ENCODE measurements around the gene ACOX1. TPM values are rescaled to one million over a fixed set of nuclear protein-coding genes. Genes with fewer than 3 reads are reported as not detected.

Gene ACOX1
- total RNA-seq, 8 experiments from 2014 or later = 14.6 to 106 (median 32.4) TPM

- ATAC-seq (replicated peaks in 6 of 8) = no peak
- H3K27ac ChIP-seq = no peak overlapping the region
- H3K4me1 ChIP-seq (replicated peaks in 1 of 2) = no peaks in the 10 kb centered on the region
- WGBS, 10 experiments = 40 to 92% (median 89%) methylated on average over 1 to 11 of the region's 39 CpGs; no CpG with 5 or more reads in 7 of the 10 experiments
- in situ Hi-C loops (cut with MboI; ENCODE audit: low pct_unique_long_range_greater_than_20kb in 2 of 9, low sequenced_read_pairs in 9 of 9, unreplicated experiment in 9 of 9) = loop anchor here in 4 of 9 experiments (25.0 kb wide), 1 partner anchor 280 kb away; no protein-coding TSS in a partner anchor
- no peak overlapping the region for H3K4me3 ChIP-seq
These were observed 28.3 kb upstream of the ACOX1 start for GRCh38 chr17:76007131-76007849.

GRCh38 chr17:76005263-76006149 lies 26.5 kb upstream of the ACOX1 start:
- WGBS, 10 experiments = 0 to 72% (median 62%) methylated on average over 1 to 10 of the region's 16 CpGs; no CpG with 5 or more reads in 4 of the 10 experiments
- Histone ChIP-seq H3K27ac (no peak overlapping the region), H3K4me3 (no peak overlapping the region), H3K4me1 (replicated peaks in 1 of 2) (peaks cover 0 to 2% of the 10 kb centered on the region in 2 donors)
- in situ Hi-C loops (cut with MboI; ENCODE audit: low pct_unique_long_range_greater_than_20kb in 2 of 9, low sequenced_read_pairs in 9 of 9, unreplicated experiment in 9 of 9) = loop anchor here in 4 of 9 experiments (25.0 kb wide), 1 partner anchor 282 kb away; no protein-coding TSS in a partner anchor
- ATAC-seq (replicated peaks in 6 of 8) = peak; percentile 46 to 89 (median 65)

GRCh38 chr17:76004750-76005262 lies 25.8 kb upstream of the ACOX1 start:
- in situ Hi-C loops (cut with MboI; ENCODE audit: low pct_unique_long_range_greater_than_20kb in 2 of 9, low sequenced_read_pairs in 9 of 9, unreplicated experiment in 9 of 9) = loop anchor here in 4 of 9 experiments (25.0 kb wide), 1 partner anchor 282 kb away; no protein-coding TSS in a partner anchor
- no peak overlapping the region for H3K27ac ChIP-seq
- peak in 1 of 8 experiments; percentile 37 for ATAC-seq (replicated peaks in 6 of 8)
- peaks cover 0 to 7% of the 10 kb centered on the region in 2 donors for H3K4me1 ChIP-seq (replicated peaks in 1 of 2)
- no peak overlapping the region for H3K4me3 ChIP-seq
- WGBS, 10 experiments = 60 to 83% (median 80%) methylated on average over 1 to 4 of the region's 8 CpGs; no CpG with 5 or more reads in 6 of the 10 experiments

GRCh38 chr17:76003915-76004314 lies 24.9 kb upstream of the ACOX1 start:
- WGBS, 10 experiments = 49 to 100% (median 80%) methylated on average over 1 to 4 of the region's 6 CpGs; no CpG with 5 or more reads in 6 of the 10 experiments
- in situ Hi-C loops (cut with MboI; ENCODE audit: low pct_unique_long_range_greater_than_20kb in 2 of 9, low sequenced_read_pairs in 9 of 9, unreplicated experiment in 9 of 9) = loop anchor here in 4 of 9 experiments (25.0 kb wide), 1 partner anchor 283 kb away; no protein-coding TSS in a partner anchor
- H3K4me3 ChIP-seq = no peak overlapping the region
- no peak for ATAC-seq (replicated peaks in 6 of 8)
- H3K27ac ChIP-seq = no peak overlapping the region
- peaks cover 0 to 7% of the 10 kb centered on the region in 2 donors for H3K4me1 ChIP-seq (replicated peaks in 1 of 2)

GRCh38 chr17:76002100-76002499 lies 23.1 kb upstream of the ACOX1 start:
- WGBS, 10 experiments = 80 to 97% (median 90%) methylated on average over 1 to 7 of the region's 12 CpGs; no CpG with 5 or more reads in 7 of the 10 experiments
- in situ Hi-C loops (cut with MboI; ENCODE audit: low pct_unique_long_range_greater_than_20kb in 2 of 9, low sequenced_read_pairs in 9 of 9, unreplicated experiment in 9 of 9) = loop anchor here in 4 of 9 experiments (25.0 kb wide), 1 partner anchor 285 kb away; no protein-coding TSS in a partner anchor

DNA sequence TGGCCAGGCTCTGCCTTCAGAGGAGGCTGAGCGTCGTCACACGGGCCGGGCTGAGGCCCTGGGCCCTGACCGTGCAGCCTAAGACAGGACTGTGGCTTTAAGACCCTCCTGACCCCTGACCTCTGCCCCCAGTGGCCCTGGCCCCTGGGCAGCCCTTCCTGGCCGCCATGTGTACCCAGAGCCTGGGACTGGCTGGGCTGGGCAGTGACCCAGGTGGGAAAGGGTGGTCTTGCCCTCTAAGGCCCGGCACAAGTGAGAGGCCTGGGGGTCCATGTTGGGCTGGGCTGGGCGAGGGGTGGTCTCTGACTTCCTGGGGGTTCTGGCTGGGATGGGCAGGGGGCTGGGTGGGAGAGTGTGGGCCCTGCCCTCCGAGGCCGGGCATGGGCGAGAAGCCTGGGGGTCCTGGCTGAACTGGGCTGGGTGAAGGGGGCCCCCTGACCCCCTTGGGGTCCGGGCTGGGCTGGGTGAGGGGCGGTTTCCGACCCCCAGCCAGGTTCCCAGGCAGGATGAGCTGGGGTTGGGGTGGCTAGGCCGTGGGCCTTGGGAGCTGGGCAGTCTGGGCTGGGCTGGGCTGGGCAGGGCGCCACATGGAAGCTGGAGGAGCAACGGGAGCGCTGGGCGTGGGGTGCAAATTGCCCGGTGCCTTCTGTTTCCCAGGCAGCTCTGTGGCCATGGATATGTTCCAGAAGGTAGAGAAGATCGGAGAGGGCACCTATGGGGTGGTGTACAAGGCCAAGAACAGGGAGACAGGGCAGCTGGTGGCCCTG lies 22.0 kb upstream of the ACOX1 start, which contains the start of gene CDK3:
CDK3 (plus strand) TSS at position 101 of the 767 bp plus-strand sequence; CDS start at position 672, 571 bp downstream.
- ATAC-seq (replicated peaks in 6 of 8) = peak in 6 of 8 experiments; percentile 4 to 28 (median 17)
- 83% methylated on average over 1 of the region's 21 CpGs; no CpG with 5 or more reads in 9 of the 10 experiments for WGBS, 10 experiments
- H3K4me1 ChIP-seq (replicated peaks in 1 of 2) = peaks cover 0 to 7% of the 10 kb centered on the region in 2 donors
- in situ Hi-C loops (cut with MboI; ENCODE audit: low pct_unique_long_range_greater_than_20kb in 2 of 9, low sequenced_read_pairs in 9 of 9, unreplicated experiment in 9 of 9) = loop anchor here in 4 of 9 experiments (25.0 kb wide), 1 partner anchor 286 kb away; no protein-coding TSS in a partner anchor
- no peak within 1 kb of the TSS for H3K27ac ChIP-seq
- no peak within 1 kb of the TSS for H3K4me3 ChIP-seq

More at GRCh38 chr17:76002100-76002499, 23.1 kb upstream of the ACOX1 start:
- H3K4me3 ChIP-seq = no peak overlapping the region
- ATAC-seq (replicated peaks in 6 of 8) = no peak
- H3K4me1 ChIP-seq (replicated peaks in 1 of 2) = peaks cover 0 to 7% of the 10 kb centered on the region in 2 donors
- no peak overlapping the region for H3K27ac ChIP-seq

- 81 to 91% (median 85%) methylated on average over 5 to 9 of the region's 31 CpGs; no CpG with 5 or more reads in 7 of the 10 experiments for whole genome bisulfite sequencing, 10 experiments
- Histone ChIP-seq H3K4me1 (replicated peaks in 1 of 2) (peaks cover 0 to 7% of the 10 kb centered on the region in 2 donors), H3K4me3 (no peak overlapping the region), H3K27ac (no peak overlapping the region)
- in situ Hi-C loops (cut with MboI; ENCODE audit: low pct_unique_long_range_greater_than_20kb in 2 of 9, low sequenced_read_pairs in 9 of 9, unreplicated experiment in 9 of 9) = loop anchor here in 4 of 9 experiments (25.0 kb wide), 1 partner anchor 287 kb away; no protein-coding TSS in a partner anchor
- ATAC-seq (replicated peaks in 6 of 8) = peak; percentile 30 to 83 (median 64)
These were observed 21.2 kb upstream of the ACOX1 start for GRCh38 chr17:76000016-76000754.

- H3K4me1 ChIP-seq (replicated peaks in 1 of 2) = peaks cover 0 to 7% of the 10 kb centered on the region in 2 donors
- in situ Hi-C loops (cut with MboI; ENCODE audit: low pct_unique_long_range_greater_than_20kb in 2 of 9, low sequenced_read_pairs in 9 of 9, unreplicated experiment in 9 of 9) = no loop called here
- no peak overlapping the region for H3K27ac ChIP-seq
- no peak overlapping the region for H3K4me3 ChIP-seq
- ATAC-seq (replicated peaks in 6 of 8) = peak in 2 of 8 experiments; percentile 10 to 13
- WGBS, 10 experiments = 70 to 100% (median 95%) methylated on average over 1 to 9 of the region's 9 CpGs; no CpG with 5 or more reads in 1 of the 10 experiments
These were observed 19.4 kb upstream of the ACOX1 start for GRCh38 chr17:75998327-75998795.

DNA sequence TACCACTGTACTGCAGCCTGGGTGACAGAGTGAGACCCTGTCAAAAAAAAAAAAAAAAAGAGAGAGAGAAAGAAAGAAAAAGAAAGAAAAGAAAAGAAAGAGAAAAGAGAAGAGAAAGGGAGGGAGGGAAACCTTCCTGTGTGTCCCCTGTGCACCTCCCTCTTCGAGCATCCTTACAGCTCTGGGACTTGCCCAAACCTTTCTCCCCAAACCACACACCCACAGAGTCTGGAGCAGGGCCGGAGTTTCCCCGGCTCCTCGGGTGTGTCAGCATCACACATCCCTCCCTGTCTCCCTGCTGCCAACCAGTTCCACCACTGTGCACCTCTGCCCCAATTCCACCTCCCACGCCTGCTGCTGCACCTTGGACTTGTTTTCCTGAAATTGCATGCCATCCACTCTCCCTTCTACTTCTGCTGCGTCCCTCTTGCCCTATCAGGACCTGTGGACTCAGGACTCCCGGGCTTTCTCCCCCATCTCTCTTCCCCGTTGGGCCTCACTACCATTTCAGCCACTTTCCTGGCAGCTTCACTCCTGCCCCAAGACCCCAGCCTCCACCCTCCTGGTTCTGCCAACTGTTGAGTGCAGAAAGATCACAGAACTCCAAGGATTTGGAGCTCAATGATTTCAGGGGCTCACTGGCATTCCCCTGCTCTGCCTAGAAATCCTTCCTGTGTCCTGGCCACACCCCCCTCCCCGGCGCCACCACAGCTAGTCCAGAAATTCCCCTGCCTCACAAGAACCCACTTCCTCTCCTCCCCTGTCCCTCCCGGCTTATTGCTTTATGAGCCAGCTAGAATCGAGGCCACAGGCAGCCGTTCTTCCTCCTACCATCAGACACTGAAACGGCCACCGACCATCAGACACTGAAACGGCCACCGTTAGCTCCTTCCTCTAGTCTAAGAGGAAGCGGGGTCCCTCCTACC lies 18.0 kb upstream of the ACOX1 start:
- in situ Hi-C loops (cut with MboI; ENCODE audit: low pct_unique_long_range_greater_than_20kb in 2 of 9, low sequenced_read_pairs in 9 of 9, unreplicated experiment in 9 of 9) = no loop called here
- peak in 3 of 8 experiments; percentile 22 to 77 (median 69) for ATAC-seq (replicated peaks in 6 of 8)
- 6 to 80% (median 63%) methylated on average over 1 to 11 of the region's 18 CpGs; no CpG with 5 or more reads in 1 of the 10 experiments for WGBS, 10 experiments

DNA sequence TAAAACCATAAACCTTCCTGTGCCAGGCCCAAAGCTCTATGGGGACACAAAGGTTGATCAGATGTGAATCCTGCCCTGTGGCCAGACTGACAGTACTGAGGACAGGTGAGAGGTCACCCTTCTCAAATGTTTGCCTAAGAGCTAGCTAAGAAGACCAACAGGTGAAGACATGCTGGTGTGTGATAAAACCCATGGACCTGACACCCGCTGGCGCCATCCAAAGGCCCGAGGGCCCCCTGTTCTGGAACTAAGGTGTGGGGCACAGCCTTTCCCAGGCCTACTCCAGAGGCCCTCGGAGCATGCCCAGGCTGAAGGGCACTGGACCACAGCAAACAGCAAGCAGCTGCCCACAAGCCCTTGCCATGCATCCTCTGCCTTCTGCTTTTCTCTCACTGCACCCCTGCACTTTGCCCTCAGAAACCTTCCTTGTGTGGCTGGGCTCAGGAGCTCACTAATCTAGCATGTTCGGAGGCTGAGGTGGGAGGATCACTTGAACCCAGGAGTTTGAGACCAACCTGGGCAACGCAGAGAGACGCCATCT lies 16.5 kb upstream of the ACOX1 start:
- peaks cover 0 to 4% of the 10 kb centered on the region in 2 donors for H3K4me1 ChIP-seq (replicated peaks in 1 of 2)
- no peak for ATAC-seq (replicated peaks in 6 of 8)
- in situ Hi-C loops (cut with MboI; ENCODE audit: low pct_unique_long_range_greater_than_20kb in 2 of 9, low sequenced_read_pairs in 9 of 9, unreplicated experiment in 9 of 9) = no loop called here
- no peak overlapping the region for H3K27ac ChIP-seq
- WGBS, 10 experiments = 88 to 100% (median 100%) methylated on average over 1 to 3 of the region's 7 CpGs; no CpG with 5 or more reads in 3 of the 10 experiments
- H3K4me3 ChIP-seq = no peak overlapping the region

More for the DNA sequence above, 18.0 kb upstream of the ACOX1 start:
- Histone ChIP-seq H3K4me1 (replicated peaks in 1 of 2) (peaks cover 0 to 7% of the 10 kb centered on the region in 2 donors), H3K4me3 (no peak overlapping the region), H3K27ac (no peak overlapping the region)

Data from motor neuron (in vitro differentiated cells).